ENCODE results near the gene KCNK13.

KCNK13 gene

GRCh38 chr14:90093942-90094595 lies 32.3 kb downstream of the KCNK13 start (continued):
- no peak for TF ChIP-seq ZBTB6 (tag by site-specific recombination; IDR thresholded peaks at IDR 0.05)

- TF ChIP-seq ZBTB44 (tag by site-specific recombination; IDR thresholded peaks at IDR 0.05) (no peak), ZNF571 (tag by site-specific recombination; IDR thresholded peaks at IDR 0.05) (no peak), CTCF (tag by site-specific recombination; IDR thresholded peaks at IDR 0.05) (no peak), PRDM10 (tag by site-specific recombination; IDR thresholded peaks at IDR 0.05) (no peak), ZNF843 (tag by site-specific recombination; IDR thresholded peaks at IDR 0.05) (no peak), ZNF335 (tag by site-specific recombination; conservative IDR thresholded peaks at IDR 0.05) (no peak), YY2 (tag by site-specific recombination; IDR thresholded peaks at IDR 0.05) (no peak), ZBTB26 (tag by site-specific recombination; optimal IDR thresholded peaks at IDR 0.05) (no peak), ZNF169 (tag by site-specific recombination; IDR thresholded peaks at IDR 0.05) (no peak), ELK4 (IDR thresholded peaks at IDR 0.05; ENCODE audit: borderline replicate concordance, low read depth, low read length) (no peak), SP7 (tag by site-specific recombination; IDR thresholded peaks at IDR 0.05) (no peak), ZNF274 (IDR thresholded peaks at IDR 0.05; ENCODE audit: low read length) (no peak), ZNF274 (tag by site-specific recombination; IDR thresholded peaks at IDR 0.05; ENCODE audit: borderline replicate concordance) (no peak), ZNF24 (tag by site-specific recombination; IDR thresholded peaks at IDR 0.05) (no peak), ZNF214 (tag by site-specific recombination; IDR thresholded peaks at IDR 0.05; ENCODE audit: borderline replicate concordance) (no peak)
- Histone ChIP-seq H3K9me3 (ENCODE audit: control insufficient read depth, insufficient read depth, low read depth, low read length) (no peaks in the 10 kb centered on the region), H3K4me1 (ENCODE audit: control insufficient read depth, insufficient read depth, low read length) (0 out of 2 replicates have a peak, but pooled peaks cover 2% of the 10 kb centered on the region), H3K36me3 (ENCODE audit: control insufficient read depth in 2 of 2, insufficient read depth in 1 of 2, low read length in 2 of 2) (no peaks in the 10 kb centered on the region), H3K27ac (ENCODE audit: extremely low read depth, low read depth, low read length) (no peak overlapping the region), H3K4me3 (ENCODE audit: low read depth, low read length) (no peak overlapping the region)
- POLR2A ChIA-PET: no interaction called here
- CTCF ChIA-PET: interaction anchor here (0.6 kb wide), 1 partner anchor 16 kb away, joined by 8 read pairs; no protein-coding TSS in a partner anchor
These were observed 33.3 kb downstream of the KCNK13 start for GRCh38 chr14:90095096-90095495.

Measured in HEK293 (cell line).